Measurements from ENCODE around the gene NID2. TPM values are rescaled to one million over a fixed set of nuclear protein-coding genes. Genes with fewer than 3 reads are reported as not detected.

Gene NID2
- total and polyA plus RNA-seq, 10 of the 15 experiments (the other 5 are each of a cell fraction or from before 2014, with no cell fraction given), result 0.04 to 0.49 (median 0.23) TPM; not detected in 3

DNA sequence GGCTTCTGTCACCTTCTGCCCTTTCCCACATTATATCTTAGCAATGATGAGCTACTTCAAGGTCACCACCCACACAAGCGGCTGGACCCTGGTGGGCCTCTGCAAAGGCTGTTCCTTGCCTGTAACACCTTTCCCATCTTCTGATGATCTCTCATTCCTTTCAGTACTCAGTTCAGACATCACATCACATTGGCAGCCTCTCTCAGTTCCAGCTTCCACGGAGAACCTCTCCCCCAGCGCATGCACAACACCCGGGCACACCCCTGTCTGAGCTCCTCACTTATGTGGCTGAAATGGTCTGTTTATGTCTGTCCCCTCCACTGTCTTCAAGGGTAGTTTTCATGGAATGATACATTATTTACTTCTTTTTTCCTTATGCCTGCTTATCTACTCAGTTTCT, 6.5 kb upstream of the NID2 start (continued):
- TF ChIP-seq ELK1 (IDR thresholded peaks at IDR 0.05; ENCODE audit: low read depth, low read length) (no peak), BCL11A (IDR thresholded peaks at IDR 0.05; ENCODE audit: low read depth, low read length) (no peak), ZNF622 (IDR thresholded peaks at IDR 0.05) (no peak), NFYA (IDR thresholded peaks at IDR 0.05; ENCODE audit: borderline replicate concordance, low read depth, low read length) (no peak), YBX1 (IDR thresholded peaks at IDR 0.05) (no peak), NFXL1 (IDR thresholded peaks at IDR 0.05; ENCODE audit: borderline replicate concordance) (no peak), BHLHE40 (IDR thresholded peaks at IDR 0.05; ENCODE audit: borderline replicate concordance in 1 of 2, low read depth in 2 of 2, low read length in 1 of 2) (no peak), SPI1 (IDR thresholded peaks at IDR 0.05; ENCODE audit: borderline replicate concordance, insufficient read depth, low read depth, low read length) (no peak), EP300 (IDR thresholded peaks at IDR 0.05; ENCODE audit: borderline replicate concordance in 1 of 2, control insufficient read depth in 1 of 2, low read depth in 2 of 2, low read length in 2 of 2) (no peak)
- TF ChIP-seq, protein P1, sequence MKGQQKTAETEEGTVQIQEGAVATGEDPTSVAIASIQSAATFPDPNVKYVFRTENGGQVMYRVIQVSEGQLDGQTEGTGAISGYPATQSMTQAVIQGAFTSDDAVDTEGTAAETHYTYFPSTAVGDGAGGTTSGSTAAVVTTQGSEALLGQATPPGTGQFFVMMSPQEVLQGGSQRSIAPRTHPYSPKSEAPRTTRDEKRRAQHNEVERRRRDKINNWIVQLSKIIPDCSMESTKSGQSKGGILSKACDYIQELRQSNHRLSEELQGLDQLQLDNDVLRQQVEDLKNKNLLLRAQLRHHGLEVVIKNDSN (IDR thresholded peaks at IDR 0.05; ENCODE audit: borderline replicate concordance, extremely low read length, insufficient read depth, low read depth, low read length), result no peak

DNA sequence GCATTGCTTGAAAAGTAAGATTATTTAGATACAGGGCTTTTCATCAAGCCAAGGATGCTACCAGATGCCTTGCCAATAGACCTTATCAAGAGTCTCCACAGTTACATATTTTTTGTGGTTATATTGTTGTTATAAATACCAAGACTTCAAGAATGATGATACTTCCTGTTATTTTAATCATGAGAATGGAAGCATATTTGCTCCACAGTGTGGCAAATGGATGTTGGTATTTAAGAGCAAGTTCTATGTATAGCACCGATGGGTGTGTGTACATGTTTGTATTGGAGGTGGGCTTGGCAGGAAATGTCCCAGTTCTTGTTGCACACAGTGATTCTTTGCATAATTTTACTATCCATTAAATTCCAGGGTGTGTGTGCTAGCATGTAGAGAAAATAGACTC, 4.4 kb upstream of the NID2 start:
- ChIA-PET RAD21 (ENCODE audit: unreplicated experiment) (no interaction called here), SMC1A (ENCODE audit: uncharacterized antibody, unreplicated experiment) (interaction anchor here (0.8 kb wide), 1 partner anchor 104 kb away, joined by 3 read pairs; no protein-coding TSS in a partner anchor), CTCF (interaction anchor here (0.9 kb wide), 1 partner anchor 9 kb away, joined by 3 read pairs; no protein-coding TSS in a partner anchor), POLR2A (no interaction called here)
- H3K9ac ChIP-seq (ENCODE audit: control insufficient read depth, insufficient read depth, low read length), result no peak overlapping the region
- no peaks in the 10 kb centered on the region for H4K20me1 ChIP-seq (ENCODE audit: control insufficient read depth, insufficient read depth)
- peaks cover 3 to 14% of the 10 kb centered on the region in 2 experiments for H3K27me3 ChIP-seq (replicated peaks in 1 of 2; ENCODE audit: control insufficient read depth in 2 of 2, insufficient read depth in 2 of 2, low read length in 1 of 2)
- 57% methylated on average over 1 of the region's 1 CpG for WGBS (ENCODE audit: insufficient coverage, insufficient replicate concordance, low lambda C conversion rate, missing lambda C conversion rate)
- no peak overlapping the region for H3K4me2 ChIP-seq (ENCODE audit: control insufficient read depth, insufficient read depth)
- in situ Hi-C loops (cut with MboI), result no loop called here
- no peaks in the 10 kb centered on the region for H3K79me2 ChIP-seq (ENCODE audit: control insufficient read depth, insufficient read depth, low read length)
- no peak overlapping the region for H3K27ac ChIP-seq (ENCODE audit: control insufficient read depth, insufficient read depth)
- DNase-seq (ENCODE audit: low read depth, low spot score), result no peak
- no peak overlapping the region for H2AFZ ChIP-seq (ENCODE audit: control insufficient read depth, low read depth, low read length)
- no peaks in the 10 kb centered on the region for H3K4me1 ChIP-seq (ENCODE audit: control insufficient read depth, insufficient read depth, low read length)
- intact Hi-C loops (cut with micrococcal nuclease; ENCODE audit: unreplicated experiment), result no loop called here
- no peak overlapping the region for H3K4me3 ChIP-seq
- no peaks in the 10 kb centered on the region for H3K36me3 ChIP-seq (ENCODE audit: control insufficient read depth in 2 of 2, insufficient read depth in 2 of 2, low read length in 1 of 2)
- no peaks in the 10 kb centered on the region for H3K9me3 ChIP-seq (replicated peaks; ENCODE audit: control insufficient read depth, insufficient read depth, low read length)
- ATAC-seq, result no peak
- BruUV-seq (replicated peaks), result no TSS peak
- FAIRE-seq, result no peak
- no peak for TF ChIP-seq JUND (IDR thresholded peaks at IDR 0.05; ENCODE audit: low read depth, low read length)
- TF ChIP-seq MYB (IDR thresholded peaks at IDR 0.05; ENCODE audit: borderline replicate concordance, low read depth, low read length), result no peak
- no peak for TF ChIP-seq RELB (IDR thresholded peaks at IDR 0.05; ENCODE audit: low read depth)
- TF ChIP-seq POLR2A (IDR thresholded peaks at IDR 0.05; ENCODE audit: low read depth, low read length), result no peak
- TF ChIP-seq ATF3 (IDR thresholded peaks at IDR 0.05; ENCODE audit: borderline replicate concordance, extremely low read depth, low read depth, low read length), result no peak

Measured in GM12878 (cell line).